Tibial nerve (tissue), 4 donors: ENCODE measurements around the gene CDH5. TPM values are rescaled to one million over a fixed set of nuclear protein-coding genes. Genes with fewer than 3 reads are reported as not detected.

Source experiments
- DNase-seq, 2 donors: peaks; one replicate each; pipeline ENCODE4 v3.0.0-alpha.2; 2019; ENCODE audit warnings: low spot score in 2 of 2
- H3K27ac ChIP-seq, 4 donors: fragments of 200-600 bp; sonication (generic) in 3 of 4; one replicate each; pipeline ENCODE4 v1.5.1; 2017 to 2019; ENCODE audit warnings: mild to moderate bottlenecking in 1 of 4
- H3K27me3 ChIP-seq, 2 donors: fragments of 200-600 bp; sonication (generic) in 1 of 2; one replicate each; pipeline versions ENCODE4 v1.5.1 to v1.6.0; 2017 to 2019
- H3K36me3 ChIP-seq, 3 donors: fragments of 200-600 bp; sonication (generic); one replicate each; pipeline ENCODE4 v1.5.1; 2018 to 2019
- H3K4me1 ChIP-seq, 4 donors: fragments of 200-600 bp; sonication (generic) in 3 of 4; one replicate each; pipeline ENCODE4 v1.5.1; 2017 to 2019
- H3K4me3 ChIP-seq, 4 donors: fragments of 200-600 bp; sonication (generic) in 3 of 4; one replicate each; pipeline ENCODE4 v1.5.1; 2017 to 2019; ENCODE audit warnings: mild to moderate bottlenecking in 1 of 4, moderate library complexity in 1 of 4
- H3K9me3 ChIP-seq, 4 donors: fragments of 200-600 bp; sonication (generic) in 3 of 4; one replicate each; pipeline ENCODE4 v1.5.1; 2017 to 2019
- CTCF ChIP-seq, 5 experiments: fragments of 200-600 bp in 3 of 5; fragments of 450-650 bp in 2 of 5; sonication (generic) in 3 of 5; IDR thresholded peaks; one replicate each; pipeline ENCODE4 v1.5.1; 2016 to 2019; ENCODE audit warnings: antibody characterized with exemption in 5 of 5, mild to moderate bottlenecking in 3 of 5, moderate library complexity in 2 of 5
- EP300 ChIP-seq, 2 donors: sonication (generic); formaldehyde crosslinking; IDR thresholded peaks; one replicate each; pipeline ENCODE4 v1.6.1; 2017; ENCODE audit warnings: antibody characterized with exemption in 2 of 2, mild to moderate bottlenecking in 1 of 2
- POLR2A ChIP-seq, 2 donors: fragments of 450-650 bp; IDR thresholded peaks; one replicate each; pipeline ENCODE4 v1.6.1; 2017; ENCODE audit warnings: antibody characterized with exemption in 2 of 2, mild to moderate bottlenecking in 2 of 2, moderate library complexity in 2 of 2
- WGBS, 2 donors: methylation state at CpG; one replicate each; pipeline ENCODE4 v1.1.5; 2018; 5-methylcytosine and 5-hydroxymethylcytosine counted together
- total RNA-seq, 4 donors: library from RNA; depleted of rRNA; stranded (reverse); fragments of >200 nt; gene quantifications; one replicate each; pipeline ENCODE4 v1.1.0, GENCODE V29; 2016

The CDH5 gene
- total RNA-seq, 4 donors from 2014 or later = 47.3 to 79.3 (median 67.0) TPM

DNA sequence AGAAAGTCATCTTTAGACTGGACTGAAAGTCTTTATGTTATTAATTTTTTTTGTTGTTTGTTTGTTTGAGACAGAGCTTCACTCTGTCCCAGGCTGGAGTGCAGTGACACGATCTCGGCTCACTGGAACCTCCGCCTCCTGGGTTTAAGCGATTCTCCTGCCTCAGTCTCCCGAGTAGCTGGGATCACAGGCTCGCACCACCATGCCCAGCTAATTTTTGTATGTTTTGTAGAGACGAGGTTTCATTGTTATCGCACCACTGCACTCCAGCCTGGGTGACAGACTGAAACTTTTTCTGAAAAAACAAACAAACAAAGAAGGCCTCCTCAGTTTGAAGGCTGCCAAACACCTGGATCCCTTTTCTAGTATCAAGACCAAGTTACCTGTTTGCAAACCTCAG is 65.3 kb downstream of the CDH5 start:
- TF ChIP-seq CTCF (IDR thresholded peaks at IDR 0.05) (no peak), POLR2A (IDR thresholded peaks at IDR 0.05) (no peak), EP300 (IDR thresholded peaks at IDR 0.05) (no peak)
- peaks cover 0 to 22% (median 8%) of the 10 kb centered on the region in 4 donors for H3K4me1 ChIP-seq
- no peaks in the 10 kb centered on the region for H3K36me3 ChIP-seq
- H3K4me3 ChIP-seq = no peak overlapping the region
- H3K27ac ChIP-seq = no peak overlapping the region
- no peaks in the 10 kb centered on the region for H3K9me3 ChIP-seq
- peaks cover 3 to 40% of the 10 kb centered on the region in 2 donors for H3K27me3 ChIP-seq
- DNase-seq = no peak
- 79 to 82% methylated on average over 8 of the region's 8 CpGs for WGBS, 2 donors

DNA sequence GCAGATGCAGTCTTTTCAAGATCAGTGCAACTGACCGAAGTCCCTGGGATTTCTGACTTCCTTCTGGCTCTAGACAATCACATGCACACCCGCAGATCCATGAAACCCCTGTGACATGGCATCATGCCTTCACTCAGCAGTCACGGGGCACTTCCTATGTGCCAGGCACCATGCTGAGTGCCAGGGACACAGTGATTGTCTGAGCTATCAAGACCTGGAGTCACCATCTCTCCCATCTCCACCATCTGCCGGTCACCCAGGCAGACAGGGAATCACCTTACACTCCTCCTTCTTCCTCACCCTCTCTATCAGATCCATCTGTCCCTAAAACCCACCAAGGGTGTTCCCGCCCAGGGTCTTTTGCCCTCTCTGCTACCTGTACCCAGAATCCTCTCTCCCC is 65.9 kb downstream of the CDH5 start:
- H3K9me3 ChIP-seq = no peaks in the 10 kb centered on the region
- peaks cover 3 to 39% of the 10 kb centered on the region in 2 donors for H3K27me3 ChIP-seq
- WGBS, 2 donors = 81 to 88% methylated on average over 4 to 5 of the region's 5 CpGs
- no peak overlapping the region for H3K27ac ChIP-seq
- no peaks in the 10 kb centered on the region for H3K36me3 ChIP-seq
- DNase-seq = no peak
- H3K4me1 ChIP-seq = peaks cover 0 to 19% (median 6%) of the 10 kb centered on the region in 4 donors
- H3K4me3 ChIP-seq = no peak overlapping the region
- no peak for TF ChIP-seq POLR2A (IDR thresholded peaks at IDR 0.05)
- no peak for TF ChIP-seq EP300 (IDR thresholded peaks at IDR 0.05)
- TF ChIP-seq CTCF (IDR thresholded peaks at IDR 0.05) = no peak

- WGBS, 2 donors = 74 to 79% methylated on average over 9 of the region's 9 CpGs
- no peaks in the 10 kb centered on the region for H3K4me1 ChIP-seq
- H3K27ac ChIP-seq = no peak overlapping the region
- DNase-seq = no peak
- H3K36me3 ChIP-seq = no peaks in the 10 kb centered on the region
- H3K4me3 ChIP-seq = no peak overlapping the region
- no peaks in the 10 kb centered on the region for H3K9me3 ChIP-seq
- TF ChIP-seq EP300 (IDR thresholded peaks at IDR 0.05) = no peak
- TF ChIP-seq CTCF (IDR thresholded peaks at IDR 0.05) = no peak
- H3K27me3 ChIP-seq = peaks cover 0 to 16% of the 10 kb centered on the region in 2 donors
Observed at GRCh38 chr16:66434619-66435430, 68.3 kb downstream of the CDH5 start.

- WGBS, 2 donors = 83 to 100% methylated on average over 1 of the region's 1 CpG
Observed at GRCh38 chr16:66435896-66436295, 69.4 kb downstream of the CDH5 start.

More at GRCh38 chr16:66435896-66436295, 69.4 kb downstream of the CDH5 start:
- no peak for DNase-seq
- TF ChIP-seq EP300 (IDR thresholded peaks at IDR 0.05) (no peak), CTCF (IDR thresholded peaks at IDR 0.05) (no peak), POLR2A (IDR thresholded peaks at IDR 0.05) (no peak)
- Histone ChIP-seq H3K9me3 (no peaks in the 10 kb centered on the region), H3K4me3 (no peak overlapping the region), H3K27me3 (peaks cover 0 to 5% of the 10 kb centered on the region in 2 donors), H3K27ac (no peak overlapping the region), H3K36me3 (no peaks in the 10 kb centered on the region), H3K4me1 (no peaks in the 10 kb centered on the region)
